Adrenal gland (tissue), 5 donors: ENCODE measurements around the gene ANXA4.

Experiments used
- POLR2A ChIP-seq, 2 donors: fragments of 450-650 bp; IDR thresholded peaks; one replicate each; pipeline ENCODE4 v1.6.1; 2017; ENCODE audit warnings: antibody characterized with exemption in 2 of 2, mild to moderate bottlenecking in 2 of 2, moderate library complexity in 1 of 2
- TF ChIP-seq, protein P1 (sequence below), 6 experiments: fragments of 450-650 bp in 4 of 6; fragments of 200-600 bp in 2 of 6; sonication (generic) in 1 of 6; IDR thresholded peaks; 1 replicate in 5 of 6; 2 replicates in 1 of 6; pipeline versions ENCODE4 v1.5.1 to v1.8.0; 2016 to 2021; ENCODE audit warnings: antibody characterized with exemption in 6 of 6, mild to moderate bottlenecking in 2 of 6, moderate library complexity in 1 of 6
- donor health status: DM: no; HTN: no; CAD: no.

DNA sequence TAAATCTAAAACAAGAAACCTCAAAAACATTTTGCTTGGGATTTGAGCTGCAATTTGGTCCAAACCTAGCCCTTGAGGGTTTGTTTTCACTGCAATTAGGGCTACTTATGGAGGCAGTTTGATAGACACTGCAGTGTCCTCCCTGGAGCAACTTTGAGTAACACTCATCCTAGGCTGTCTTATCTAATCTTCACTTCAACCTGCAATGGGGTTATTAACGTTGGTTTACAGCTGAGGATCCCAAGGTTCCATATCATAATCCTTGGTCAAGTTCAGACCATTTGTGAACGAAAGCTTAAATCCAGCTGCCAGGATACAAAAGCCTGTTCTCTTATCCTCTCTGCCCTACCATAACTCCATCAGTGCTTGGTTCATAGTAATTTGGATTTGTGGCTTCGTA is 2.5 kb downstream of the ANXA4 start:
- TF ChIP-seq, protein P1, sequence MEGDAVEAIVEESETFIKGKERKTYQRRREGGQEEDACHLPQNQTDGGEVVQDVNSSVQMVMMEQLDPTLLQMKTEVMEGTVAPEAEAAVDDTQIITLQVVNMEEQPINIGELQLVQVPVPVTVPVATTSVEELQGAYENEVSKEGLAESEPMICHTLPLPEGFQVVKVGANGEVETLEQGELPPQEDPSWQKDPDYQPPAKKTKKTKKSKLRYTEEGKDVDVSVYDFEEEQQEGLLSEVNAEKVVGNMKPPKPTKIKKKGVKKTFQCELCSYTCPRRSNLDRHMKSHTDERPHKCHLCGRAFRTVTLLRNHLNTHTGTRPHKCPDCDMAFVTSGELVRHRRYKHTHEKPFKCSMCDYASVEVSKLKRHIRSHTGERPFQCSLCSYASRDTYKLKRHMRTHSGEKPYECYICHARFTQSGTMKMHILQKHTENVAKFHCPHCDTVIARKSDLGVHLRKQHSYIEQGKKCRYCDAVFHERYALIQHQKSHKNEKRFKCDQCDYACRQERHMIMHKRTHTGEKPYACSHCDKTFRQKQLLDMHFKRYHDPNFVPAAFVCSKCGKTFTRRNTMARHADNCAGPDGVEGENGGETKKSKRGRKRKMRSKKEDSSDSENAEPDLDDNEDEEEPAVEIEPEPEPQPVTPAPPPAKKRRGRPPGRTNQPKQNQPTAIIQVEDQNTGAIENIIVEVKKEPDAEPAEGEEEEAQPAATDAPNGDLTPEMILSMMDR (IDR thresholded peaks at IDR 0.05): no peak
- no peak for TF ChIP-seq POLR2A (IDR thresholded peaks at IDR 0.05)
